Vagina (tissue), 2 donors: ENCODE measurements around the gene KIF1B.

Experiments used
- CTCF ChIP-seq, 3 experiments: fragments of 450-650 bp in 2 of 3; fragments of 200-600 bp in 1 of 3; sonication (generic) in 1 of 3; IDR thresholded peaks; one replicate each; pipeline ENCODE4 v1.5.1; 2017 to 2019; ENCODE audit warnings: antibody characterized with exemption in 3 of 3, mild to moderate bottlenecking in 2 of 3, moderate library complexity in 2 of 3
- POLR2A ChIP-seq, 2 donors: fragments of 450-650 bp; IDR thresholded peaks; one replicate each; pipeline ENCODE4 v1.6.1; 2017; ENCODE audit warnings: antibody characterized with exemption in 2 of 2, mild to moderate bottlenecking in 2 of 2, moderate library complexity in 2 of 2

GRCh38 chr1:10178597-10179405, 31.6 kb upstream of the KIF1B start:
- TF ChIP-seq CTCF (IDR thresholded peaks at IDR 0.05) (no peak), POLR2A (IDR thresholded peaks at IDR 0.05) (no peak)
